Kidney tubule cell (primary cell): ENCODE results near the gene AKAP1.

ENCODE experiments used
- DNase-seq: peaks from one replicate; pipeline ENCODE4 v3.0.0-alpha.2; 2018; ENCODE audit warnings: low spot score

AKAP1 gene

GRCh38 chr17:57105591-57105990, 20.5 kb downstream of the AKAP1 start:
- no peak for DNase-seq

- peak; percentile 16 for DNase-seq
Measured at GRCh38 chr17:57106107-57106835, 21.2 kb downstream of the AKAP1 start.

GRCh38 chr17:57106836-57107497, 21.9 kb downstream of the AKAP1 start:
- no peak for DNase-seq

GRCh38 chr17:57107498-57108101, 22.6 kb downstream of the AKAP1 start:
- DNase-seq: peak; percentile 89

- no peak for DNase-seq
Measured at GRCh38 chr17:57108671-57109392, 23.8 kb downstream of the AKAP1 start.

GRCh38 chr17:57109393-57110151, 24.5 kb downstream of the AKAP1 start:
- DNase-seq: no peak

GRCh38 chr17:57110152-57110542, 25.1 kb downstream of the AKAP1 start:
- no peak for DNase-seq

GRCh38 chr17:57110579-57111325, 25.7 kb downstream of the AKAP1 start:
- DNase-seq: no peak

GRCh38 chr17:57111386-57111785, 26.3 kb downstream of the AKAP1 start:
- no peak for DNase-seq

GRCh38 chr17:57113011-57113410, 28.0 kb downstream of the AKAP1 start:
- DNase-seq: no peak

- DNase-seq: no peak
Measured at GRCh38 chr17:57113656-57114055, 28.6 kb downstream of the AKAP1 start.

- DNase-seq: peak; percentile 33
Measured at GRCh38 chr17:57114085-57114673, 29.1 kb downstream of the AKAP1 start.

- DNase-seq: no peak
Measured at GRCh38 chr17:57115377-57115776, 30.3 kb downstream of the AKAP1 start.

GRCh38 chr17:57115916-57116315, 30.9 kb downstream of the AKAP1 start:
- no peak for DNase-seq

GRCh38 chr17:57117798-57118197, 32.8 kb downstream of the AKAP1 start:
- DNase-seq: no peak

GRCh38 chr17:57120814-57121213, 35.8 kb downstream of the AKAP1 start:
- DNase-seq: no peak

GRCh38 chr17:57121308-57122042, 36.4 kb downstream of the AKAP1 start:
- DNase-seq: peak; percentile 37

- DNase-seq: no peak
Measured at GRCh38 chr17:57124053-57124452, 39.0 kb downstream of the AKAP1 start.

GRCh38 chr17:57125406-57125805, 40.4 kb downstream of the AKAP1 start:
- DNase-seq: no peak

GRCh38 chr17:57125866-57126265, 40.8 kb downstream of the AKAP1 start:
- DNase-seq: no peak
